Endothelial cell of umbilical vein (primary cell): ENCODE results near the gene IER5. TPM values are rescaled to one million over a fixed set of nuclear protein-coding genes. Genes with fewer than 3 reads are reported as not detected.

ENCODE experiments used
- BruUV-seq: library from RNA; stranded (reverse); fragments of 400-500 nt; replicated peaks from 2 replicates; lab custom pipeline; 2021; lab: Mats Ljungman, UMichigan
- CTCF ChIA-PET: fragments of 300-600, 350-600 bp; sonication (Branson Sonifier 250); formaldehyde crosslinking; loops from one replicate; lab custom pipeline; 2021; ENCODE audit warnings: antibody characterized with exemption, inconsistent platforms; lab: Charles Lee
- POLR2A ChIA-PET: fragments of 300-600, 350-600 bp; sonication (Branson Sonifier 250); formaldehyde crosslinking; loops from one replicate; lab custom pipeline; 2021; ENCODE audit warnings: antibody characterized with exemption, inconsistent platforms; lab: Charles Lee
- DNase-seq: peaks from one replicate; pipeline ENCODE4 v3.0.0-alpha.2; 2011; ENCODE audit warnings: low read depth, low spot score
- FAIRE-seq: peaks from 2 replicates; lab custom pipeline; 2011; peaks lifted over from hg19 to GRCh38; lab: Jason Lieb, UNC
- H2AFZ ChIP-seq: 2 replicates; pipeline ENCODE4 v1.6.0; 2012; ENCODE audit warnings: low read depth, low read length, control low read depth, inconsistent platforms
- H3K27ac ChIP-seq: 2 replicates; pipeline ENCODE4 v1.5.1; 2011; ENCODE audit warnings: low read depth, mild to moderate bottlenecking, control low read depth, low read length, moderate library complexity; ENCODE audit not compliant: insufficient read depth
- H3K27me3 ChIP-seq, 2 experiments: 2 replicates each; pipeline versions ENCODE4 v1.6.0 to v1.6.1; 2011; ENCODE audit warnings: low read length in 2 of 2, mixed read lengths in 1 of 2; ENCODE audit not compliant: control insufficient read depth in 2 of 2, insufficient read depth in 2 of 2
- H3K36me3 ChIP-seq, 2 experiments: 2 replicates in 1 of 2; 3 replicates in 1 of 2; pipeline ENCODE4 v1.5.1; 2011; ENCODE audit warnings: low read length in 2 of 2, mild to moderate bottlenecking in 1 of 2, moderate library complexity in 1 of 2; ENCODE audit not compliant: control insufficient read depth in 2 of 2, insufficient read depth in 2 of 2; ENCODE audit errors: extremely low read depth in 1 of 2
- H3K4me1 ChIP-seq: 3 replicates; pipeline ENCODE4 v1.5.1; 2011; ENCODE audit warnings: mild to moderate bottlenecking, low read length; ENCODE audit not compliant: control insufficient read depth, insufficient read depth; ENCODE audit errors: extremely low read depth
- H3K4me2 ChIP-seq: 2 replicates; pipeline ENCODE4 v1.6.1; 2011; ENCODE audit warnings: low read length, control low read depth, mixed read lengths; ENCODE audit not compliant: insufficient read depth
- H3K4me3 ChIP-seq, 3 experiments: fragments of 200-600 bp in 1 of 3; sonication (generic), shearing (Covaris generic) in 1 of 3; replicated peaks in 1 of 3; 2 replicates each; pipeline ENCODE4 v1.5.1; 2011 to 2016; ENCODE audit warnings: control low read depth in 3 of 3, low read length in 3 of 3, mild to moderate bottlenecking in 2 of 3, inconsistent platforms in 1 of 3, low read depth in 1 of 3, moderate library complexity in 1 of 3; ENCODE audit not compliant: insufficient read depth in 1 of 3
- H3K79me2 ChIP-seq: 2 replicates; pipeline ENCODE4 v1.6.0; 2012; ENCODE audit warnings: low read length, inconsistent platforms; ENCODE audit not compliant: control insufficient read depth, insufficient read depth
- H3K9ac ChIP-seq: replicated peaks from 2 replicates; pipeline ENCODE3; 2011; ENCODE audit warnings: low read length, control low read depth; ENCODE audit not compliant: insufficient read depth; ENCODE audit errors: extremely low read depth
- H3K9me1 ChIP-seq: replicated peaks from 3 replicates; pipeline ENCODE4 v1.6.0; 2011; ENCODE audit warnings: mild to moderate bottlenecking, low read length; ENCODE audit not compliant: control insufficient read depth, insufficient read depth; ENCODE audit errors: extremely low read depth
- H3K9me3 ChIP-seq: replicated peaks from 2 replicates; pipeline ENCODE4 v1.5.1; 2012; ENCODE audit warnings: low read length, inconsistent platforms; ENCODE audit not compliant: control insufficient read depth, insufficient read depth
- H4K20me1 ChIP-seq: replicated peaks from 2 replicates; pipeline ENCODE3; 2011; ENCODE audit warnings: mild to moderate bottlenecking, low read length; ENCODE audit not compliant: control insufficient read depth, insufficient read depth; ENCODE audit errors: extremely low read depth
- EZH2 ChIP-seq: IDR thresholded peaks from 2 replicates; pipeline ENCODE4 v1.6.1; 2012; ENCODE audit warnings: borderline replicate concordance, low read depth, mild to moderate bottlenecking, moderate library complexity, low read length, inconsistent platforms; ENCODE audit not compliant: severe bottlenecking
- FOS ChIP-seq: IDR thresholded peaks from 2 replicates; pipeline ENCODE4 v1.6.1; 2011; ENCODE audit warnings: mild to moderate bottlenecking, low read length, moderate library complexity, borderline replicate concordance; ENCODE audit not compliant: insufficient read depth
- GATA2 ChIP-seq: IDR thresholded peaks from 2 replicates; pipeline ENCODE4 v1.7.0; 2011; ENCODE audit warnings: low read depth, mild to moderate bottlenecking, moderate library complexity, mixed read lengths, low read length; ENCODE audit not compliant: insufficient read length, insufficient read depth
- JUN ChIP-seq: IDR thresholded peaks from 2 replicates; pipeline ENCODE4 v1.6.1; 2011; ENCODE audit warnings: borderline replicate concordance, low read depth; ENCODE audit not compliant: insufficient read length, insufficient read depth
- MYC ChIP-seq: IDR thresholded peaks from one replicate; pipeline ENCODE4 v1.6.1; 2011; ENCODE audit warnings: mild to moderate bottlenecking, low read depth, low read length
- POLR2A ChIP-seq: IDR thresholded peaks from 2 replicates; pipeline ENCODE4 v1.6.1; 2012; ENCODE audit warnings: low read depth, mild to moderate bottlenecking, control low read depth, low read length
- POLR2AphosphoS5 ChIP-seq: IDR thresholded peaks from 2 replicates; pipeline ENCODE4 v1.6.1; 2012; ENCODE audit warnings: low read depth, mild to moderate bottlenecking, control low read depth, low read length, moderate library complexity; ENCODE audit not compliant: insufficient read depth
- dilution Hi-C: fragments of 300-500 bp; cut with MboI; formaldehyde crosslinking; loops from one replicate; pipeline ENCODE4 v1.15.0; 2019; ENCODE audit warnings: low sequenced_read_pairs; ENCODE audit not compliant: extremely low pct_ligation_motif_present
- intact Hi-C: fragments of 100-400 bp; cut with micrococcal nuclease; formaldehyde crosslinking; loops from one replicate; pipeline ENCODE4 v1.10.0; 2022
- polyA plus RNA-seq, 4 experiments: library from polyadenylated mRNA; depleted of rRNA in 3 of 4; stranded (reverse) in 3 of 4; unstranded in 1 of 4; fragments of >200 nt; gene quantifications; 2 replicates each; pipeline versions ENCODE4 v1.2.1 to v1.2.3, GENCODE V29; 2011 to 2012; ENCODE audit warnings: missing spikeins in 1 of 4
- total RNA-seq: library from RNA; stranded (reverse); gene quantifications from 2 replicates; pipeline ENCODE4 v1.2.3, GENCODE V29; 2021
- TF ChIP-seq, protein P1 (sequence below), 2 donors: IDR thresholded peaks; 1 replicate in 1 of 2; 2 replicates in 1 of 2; pipeline ENCODE4 v1.5.1; 2011; ENCODE audit warnings: low read length in 2 of 2, mild to moderate bottlenecking in 2 of 2, moderate library complexity in 2 of 2, control low read depth in 1 of 2, inconsistent platforms in 1 of 2, low read depth in 1 of 2; ENCODE audit not compliant: insufficient read depth in 1 of 2; ENCODE audit errors: extremely low read depth in 1 of 2
- TF ChIP-seq, protein P2 (sequence below): IDR thresholded peaks from 2 replicates; pipeline ENCODE4 v1.6.1; 2011; ENCODE audit not compliant: insufficient read depth, insufficient read length

Gene IER5
- total and polyA plus RNA-seq, 2 donors (not counting 3 experiments of a cell fraction or from before 2014, with no cell fraction given) = 6.6 to 14.4 TPM

DNA sequence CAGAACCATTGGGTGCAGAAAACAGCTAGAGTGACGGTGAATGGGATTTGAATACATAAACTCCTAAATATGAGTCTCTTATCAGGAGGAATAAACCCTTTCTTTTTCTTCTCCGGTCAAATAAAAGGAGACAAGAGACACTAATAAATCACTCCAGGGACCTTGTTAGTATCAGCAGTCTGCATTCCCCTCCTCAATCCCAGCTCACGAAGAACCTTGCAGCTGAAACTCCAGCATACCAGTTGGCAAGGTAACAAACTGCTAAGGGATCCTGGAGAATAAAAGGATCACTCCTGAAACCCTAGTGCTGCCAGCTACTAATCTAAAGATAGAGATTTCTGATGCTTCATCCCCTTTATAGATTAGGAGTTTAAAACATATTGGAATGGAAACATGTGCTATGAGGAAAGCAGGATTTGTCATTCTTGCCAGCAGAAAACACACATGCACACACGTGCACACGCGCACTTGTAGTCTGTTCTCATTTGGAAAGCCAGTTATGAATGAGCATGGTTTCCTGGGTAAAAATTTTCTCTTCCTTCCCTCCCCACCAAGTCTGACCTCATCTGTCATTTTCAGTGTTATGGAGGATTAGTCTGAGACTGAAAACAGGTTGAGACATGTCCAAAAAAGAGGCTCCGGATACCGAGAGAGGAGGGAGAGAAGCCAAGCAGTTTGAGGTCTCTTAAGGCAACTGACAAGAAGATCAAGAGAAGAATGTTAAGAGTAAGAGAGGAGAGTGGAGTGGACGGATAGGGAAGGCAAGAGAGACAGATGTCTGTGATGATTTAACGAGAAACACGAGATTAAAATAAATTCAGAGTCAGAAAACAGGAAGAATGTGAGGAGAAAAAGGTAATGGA is 10.9 kb downstream of the IER5 start:
- H3K9ac ChIP-seq = no peak overlapping the region
- CTCF ChIA-PET = interaction anchor here (1.0 to 6.4 kb wide), 8 partner anchors 8 to 218 kb away, joined by 3 to 37 read pairs (median 4); no protein-coding TSS in a partner anchor
- peak; percentile 12 for FAIRE-seq

More for the DNA sequence above, 10.9 kb downstream of the IER5 start:
- BruUV-seq = no TSS peak
- peaks cover 47% of the 10 kb centered on the region for H3K4me1 ChIP-seq
- dilution Hi-C loops (no loop called here), intact Hi-C loops (loop anchor here (1.0 to 5.0 kb wide), 2 partner anchors 9 to 597 kb away; partner anchors contain the start of gene ACBD6)
- TF ChIP-seq JUN (no peak), FOS (no peak), MYC (no peak), EZH2 (no peak), GATA2 (no peak), POLR2A (no peak), POLR2AphosphoS5 (no peak)
- TF ChIP-seq, protein P1, sequence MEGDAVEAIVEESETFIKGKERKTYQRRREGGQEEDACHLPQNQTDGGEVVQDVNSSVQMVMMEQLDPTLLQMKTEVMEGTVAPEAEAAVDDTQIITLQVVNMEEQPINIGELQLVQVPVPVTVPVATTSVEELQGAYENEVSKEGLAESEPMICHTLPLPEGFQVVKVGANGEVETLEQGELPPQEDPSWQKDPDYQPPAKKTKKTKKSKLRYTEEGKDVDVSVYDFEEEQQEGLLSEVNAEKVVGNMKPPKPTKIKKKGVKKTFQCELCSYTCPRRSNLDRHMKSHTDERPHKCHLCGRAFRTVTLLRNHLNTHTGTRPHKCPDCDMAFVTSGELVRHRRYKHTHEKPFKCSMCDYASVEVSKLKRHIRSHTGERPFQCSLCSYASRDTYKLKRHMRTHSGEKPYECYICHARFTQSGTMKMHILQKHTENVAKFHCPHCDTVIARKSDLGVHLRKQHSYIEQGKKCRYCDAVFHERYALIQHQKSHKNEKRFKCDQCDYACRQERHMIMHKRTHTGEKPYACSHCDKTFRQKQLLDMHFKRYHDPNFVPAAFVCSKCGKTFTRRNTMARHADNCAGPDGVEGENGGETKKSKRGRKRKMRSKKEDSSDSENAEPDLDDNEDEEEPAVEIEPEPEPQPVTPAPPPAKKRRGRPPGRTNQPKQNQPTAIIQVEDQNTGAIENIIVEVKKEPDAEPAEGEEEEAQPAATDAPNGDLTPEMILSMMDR (IDR thresholded peaks at IDR 0.05; ENCODE audit: extremely low read depth in 1 of 2, insufficient read depth in 1 of 2, low read depth in 1 of 2, low read length in 2 of 2) = no peak
- TF ChIP-seq, protein P2, sequence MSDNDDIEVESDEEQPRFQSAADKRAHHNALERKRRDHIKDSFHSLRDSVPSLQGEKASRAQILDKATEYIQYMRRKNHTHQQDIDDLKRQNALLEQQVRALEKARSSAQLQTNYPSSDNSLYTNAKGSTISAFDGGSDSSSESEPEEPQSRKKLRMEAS = no peak
- H3K27ac ChIP-seq = peak overlapping the region; percentile 19
- peak overlapping the region; percentile 23 for H2AFZ ChIP-seq
- H3K9me3 ChIP-seq = no peaks in the 10 kb centered on the region
- H4K20me1 ChIP-seq = no peaks in the 10 kb centered on the region
- peak overlapping the region; percentile 26 for H3K4me2 ChIP-seq
- H3K79me2 ChIP-seq = no peaks in the 10 kb centered on the region
- H3K9me1 ChIP-seq = no peaks in the 10 kb centered on the region
- H3K27me3 ChIP-seq = no peaks in the 10 kb centered on the region
- DNase-seq = peak; percentile 60
- H3K4me3 ChIP-seq = no peak overlapping the region
- no peaks in the 10 kb centered on the region for H3K36me3 ChIP-seq
- POLR2A ChIA-PET = interaction anchor here (1.2 to 2.5 kb wide), 3 partner anchors 9 to 11 kb away, joined by 7 to 14 read pairs (median 12); partner anchors contain the start of gene IER5
